ENCODE results near the gene ASPSCR1.

GRCh38 chr17:82000803-82001570, 23.6 kb downstream of the ASPSCR1 start:
- no peak for TF ChIP-seq SRF (IDR thresholded peaks at IDR 0.05; ENCODE audit: low read depth, low read length)
- no peak for TF ChIP-seq EP300 (IDR thresholded peaks at IDR 0.05; ENCODE audit: borderline replicate concordance in 1 of 2, low read depth in 2 of 2, low read length in 2 of 2)
- no peak for TF ChIP-seq CTCF (IDR thresholded peaks at IDR 0.05; ENCODE audit: control extremely low read depth in 1 of 3, insufficient read depth in 1 of 3, low read depth in 1 of 3, low read length in 3 of 3)
- no peak for TF ChIP-seq YY1 (IDR thresholded peaks at IDR 0.05; ENCODE audit: low read depth, low read length)
- no peak for TF ChIP-seq SP1 (IDR thresholded peaks at IDR 0.05; ENCODE audit: low read depth, low read length)
- TF ChIP-seq CBX5 (IDR thresholded peaks at IDR 0.05; ENCODE audit: low read depth, low read length) = no peak
